GM21723 (cell line): ENCODE results near the gene IBSP.

Source experiments
- ATAC-seq: cut with Tn5 transposase; IDR thresholded peaks from one replicate; pipeline ENCODE4 v1.9.1; 2021; ENCODE audit warnings: mild to moderate bottlenecking, moderate library complexity; ENCODE audit not compliant: unreplicated experiment

IBSP gene

DNA sequence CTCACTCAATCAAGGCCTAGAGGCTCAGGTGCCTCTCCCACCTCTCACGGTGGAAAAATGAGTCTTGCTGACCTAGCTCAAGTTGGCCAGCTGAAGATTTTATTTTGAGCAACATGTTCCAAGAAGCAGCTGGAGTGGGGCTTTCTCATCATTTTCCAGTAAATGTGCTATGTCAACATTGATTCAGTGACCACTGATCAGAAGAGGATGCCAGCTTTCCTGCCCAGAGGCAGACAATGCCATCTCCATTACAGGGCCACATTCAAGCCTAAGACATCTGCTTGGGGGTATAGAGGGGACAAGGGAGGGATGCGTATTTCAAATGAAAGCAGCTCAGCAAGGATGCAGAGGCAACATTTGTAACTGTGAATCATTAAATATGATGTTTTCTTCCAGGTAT, 36.4 kb downstream of the IBSP start:
- ATAC-seq: no peak

DNA sequence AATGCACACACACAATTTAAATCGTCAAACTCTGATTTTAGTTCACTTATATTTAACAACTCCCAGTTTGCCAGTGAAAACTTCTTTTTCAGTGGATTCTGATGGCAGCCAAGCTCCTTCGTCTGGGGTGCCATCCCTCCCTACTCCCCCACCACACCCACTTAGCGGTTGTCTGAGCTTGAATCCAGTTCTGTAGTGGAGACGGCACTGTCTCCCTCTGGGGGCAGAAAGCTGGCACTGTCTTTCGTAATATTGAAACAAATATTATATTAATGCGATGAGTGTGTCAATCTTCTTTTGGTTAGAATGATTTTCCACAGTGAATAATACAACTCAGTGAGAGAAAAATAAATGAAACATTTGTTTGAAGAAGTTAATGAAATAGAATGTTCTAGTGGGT, 38.9 kb downstream of the IBSP start:
- no peak for ATAC-seq

DNA sequence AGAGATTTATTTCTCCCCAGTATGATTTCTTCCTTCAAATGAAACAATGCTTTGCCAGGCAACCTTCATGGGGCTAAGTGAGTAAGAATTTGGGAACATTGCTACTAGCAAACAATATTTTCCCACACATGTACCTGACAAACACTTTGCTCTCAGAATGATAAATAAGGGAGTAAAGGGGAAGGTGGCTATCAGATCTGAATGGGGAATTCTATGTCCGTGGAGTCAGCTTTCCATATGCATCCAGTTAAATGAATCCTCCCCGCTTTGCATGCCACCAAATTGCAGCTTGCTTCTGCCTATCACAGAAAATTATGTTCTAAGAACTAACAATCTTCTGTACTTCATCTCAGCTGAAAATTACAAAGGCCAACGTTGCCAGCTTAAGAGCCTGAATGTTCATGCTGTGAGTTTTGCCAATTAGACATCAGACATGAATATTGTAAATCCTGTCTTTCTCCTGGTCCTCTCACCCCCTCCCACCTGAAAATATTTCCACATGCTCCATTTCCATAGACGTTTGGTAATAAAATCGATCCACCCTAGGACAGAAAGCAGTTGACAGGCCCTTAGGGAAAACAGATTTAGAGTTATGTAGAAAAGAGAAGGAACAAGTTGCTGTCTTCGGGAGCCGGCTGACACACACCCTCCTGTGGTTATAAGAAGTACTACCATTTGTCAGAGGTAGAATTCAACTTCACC, 39.7 kb downstream of the IBSP start:
- peak; percentile 82 for ATAC-seq

DNA sequence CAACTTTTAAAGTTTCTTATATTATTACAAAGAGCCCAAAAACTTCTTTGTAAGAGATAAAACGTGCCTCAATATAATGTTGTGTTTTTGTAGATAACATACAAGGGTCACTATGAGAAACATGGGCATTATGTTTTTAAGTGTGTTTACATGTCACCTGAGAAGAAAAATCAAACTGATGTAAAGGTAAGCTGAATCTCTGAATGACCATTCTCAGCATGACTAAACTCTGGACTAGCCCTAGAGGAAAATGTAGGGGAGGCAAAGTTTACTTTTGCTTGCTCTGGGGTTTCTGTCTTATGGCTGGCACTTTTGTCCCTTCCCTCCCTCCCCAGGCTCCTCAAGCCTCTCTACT, 40.2 kb downstream of the IBSP start:
- no peak for ATAC-seq

DNA sequence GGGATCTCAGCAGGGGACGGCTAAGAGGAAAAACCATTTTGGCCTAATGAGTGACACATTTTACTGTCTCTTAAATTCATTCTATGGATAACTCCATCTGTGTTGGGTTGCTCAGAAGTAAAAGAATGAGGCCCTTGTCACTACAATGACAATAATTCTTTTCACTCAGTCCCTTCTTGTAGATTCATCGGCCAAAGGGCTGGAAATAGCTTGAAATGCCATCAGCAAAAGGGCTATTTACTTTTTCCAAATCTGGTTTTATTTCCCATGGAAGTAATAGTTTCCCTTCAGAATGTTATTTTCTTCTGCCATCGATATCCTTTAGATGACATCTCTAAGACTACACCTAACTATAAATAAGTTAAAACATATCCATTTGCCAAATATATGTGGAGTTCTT, 40.8 kb downstream of the IBSP start:
- ATAC-seq: no peak

DNA sequence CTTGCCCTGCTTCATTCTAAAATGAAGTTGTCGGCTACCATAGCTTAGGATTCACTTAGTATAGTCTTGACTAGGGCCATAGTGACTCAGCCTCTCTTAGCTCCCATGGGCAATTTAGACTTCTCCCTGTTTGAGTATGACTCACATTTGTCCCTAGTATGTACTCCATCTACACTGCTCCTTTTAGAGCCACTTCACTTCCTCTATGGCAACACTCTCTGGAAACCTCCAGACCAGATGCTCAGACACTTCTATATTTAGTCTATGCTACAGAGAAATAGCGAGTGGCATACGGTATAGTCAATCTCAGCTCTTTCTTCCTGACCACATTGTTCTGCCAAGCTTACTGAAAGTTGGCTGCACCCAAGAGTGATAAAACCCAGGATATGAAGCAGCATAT, 44.6 kb downstream of the IBSP start:
- no peak for ATAC-seq

DNA sequence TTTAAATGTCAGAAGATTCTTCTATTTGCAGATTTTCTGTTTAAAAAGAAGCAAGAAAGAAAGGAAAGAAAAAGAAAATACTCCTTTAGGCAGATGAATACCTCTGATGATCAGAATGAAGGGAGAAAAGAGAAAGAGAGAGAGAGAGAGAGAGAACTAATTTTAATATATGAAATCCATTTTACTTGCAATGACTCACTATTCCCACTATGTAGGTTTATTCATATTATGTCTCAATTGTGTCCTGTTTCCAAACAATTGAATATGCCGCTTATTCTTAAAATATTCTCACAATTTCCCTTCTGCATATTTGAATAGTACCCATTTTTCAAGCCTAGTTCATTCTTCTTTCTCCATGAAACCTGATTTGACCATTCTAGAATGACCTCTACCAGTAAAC, 45.1 kb downstream of the IBSP start:
- ATAC-seq: no peak

DNA sequence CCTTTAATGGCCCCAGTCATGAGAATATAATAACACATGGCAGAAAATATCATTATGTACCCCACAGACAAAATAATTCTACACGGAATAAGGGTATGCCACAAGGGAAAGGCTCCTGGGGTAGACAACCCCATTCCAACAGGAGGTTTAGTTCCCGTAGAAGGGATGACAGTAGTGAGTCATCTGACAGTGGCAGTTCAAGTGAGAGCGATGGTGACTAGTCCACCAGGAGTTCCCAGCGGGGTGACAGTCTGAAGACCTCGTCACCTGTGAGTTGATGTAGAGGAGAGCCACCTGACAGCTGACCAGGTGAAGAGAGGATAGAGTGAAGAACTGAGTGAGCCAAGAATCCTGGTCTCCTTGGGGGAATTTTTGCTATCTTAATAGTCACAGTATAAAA, 46.9 kb downstream of the IBSP start:
- no peak for ATAC-seq

DNA sequence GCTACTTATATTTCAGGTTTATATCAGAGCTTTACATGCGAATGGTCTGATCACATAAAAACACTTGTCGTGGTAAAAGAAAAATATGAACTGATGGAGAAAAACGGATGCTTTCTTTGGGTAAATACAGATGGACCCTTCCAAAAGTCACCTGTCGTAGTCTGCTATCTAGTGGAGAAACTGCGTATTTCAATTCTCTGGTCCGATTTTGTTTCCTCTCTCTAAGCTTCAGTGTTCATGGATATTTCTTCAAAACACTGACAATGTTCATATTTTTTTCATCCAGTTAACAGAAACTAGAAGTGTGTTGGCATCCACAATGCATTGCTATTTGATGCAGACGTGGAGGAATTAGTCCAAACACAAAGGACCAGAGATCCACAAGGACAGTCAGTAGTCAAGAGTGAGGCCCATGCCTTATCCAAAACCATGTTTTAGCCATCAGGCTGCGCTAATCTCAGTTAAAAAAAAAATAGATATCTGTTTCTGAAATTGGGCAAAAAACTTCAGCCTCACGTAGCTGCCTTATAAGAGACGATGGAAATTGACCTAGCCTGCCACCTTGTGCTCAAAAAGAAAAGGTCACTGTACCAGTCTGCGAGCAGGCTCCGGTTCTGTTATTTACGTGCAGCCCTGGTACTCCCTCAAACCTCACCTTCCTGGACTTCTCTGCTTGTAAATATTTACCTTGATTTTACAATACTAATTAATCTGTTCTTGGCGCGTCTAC, 49.4 kb downstream of the IBSP start:
- ATAC-seq: peak; percentile 92

DNA sequence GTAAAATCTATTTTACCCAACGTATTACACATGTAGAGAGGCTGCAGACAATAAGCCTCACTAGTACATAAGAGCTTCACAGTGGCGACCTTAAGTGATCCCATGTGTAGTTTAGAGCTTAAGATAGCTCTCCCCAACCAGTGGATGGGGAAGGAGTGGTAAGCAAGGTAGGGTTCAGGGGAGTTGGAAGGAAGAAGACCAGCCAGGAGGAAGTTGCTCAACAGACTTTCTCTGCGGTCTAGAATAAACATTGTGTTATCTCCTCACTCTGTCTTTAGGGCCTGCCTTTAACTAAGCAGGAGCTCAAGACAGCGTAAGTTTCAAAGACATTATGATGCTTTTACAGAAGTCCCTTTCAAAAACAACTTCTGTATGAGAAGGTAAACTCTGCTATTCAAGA, 50.3 kb downstream of the IBSP start:
- ATAC-seq: no peak

DNA sequence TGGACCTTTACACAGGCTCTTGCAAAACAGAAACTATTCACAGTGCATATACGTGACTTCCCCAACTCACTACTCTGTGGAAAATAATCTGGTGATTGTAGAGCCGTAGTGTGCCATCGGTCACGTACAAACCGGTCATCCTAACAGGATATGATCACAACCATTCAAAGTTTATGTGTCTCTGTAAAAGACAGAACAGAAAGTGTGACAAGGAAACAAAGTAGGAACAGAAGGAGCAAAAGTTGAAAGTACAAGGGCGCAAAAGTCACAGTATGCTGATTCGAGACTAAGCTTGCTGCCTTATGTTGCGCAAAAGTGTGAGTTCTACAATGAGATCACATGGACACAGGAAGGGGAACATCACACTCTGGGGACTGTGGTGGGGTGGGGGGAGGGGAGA, 52.0 kb downstream of the IBSP start:
- ATAC-seq: no peak

DNA sequence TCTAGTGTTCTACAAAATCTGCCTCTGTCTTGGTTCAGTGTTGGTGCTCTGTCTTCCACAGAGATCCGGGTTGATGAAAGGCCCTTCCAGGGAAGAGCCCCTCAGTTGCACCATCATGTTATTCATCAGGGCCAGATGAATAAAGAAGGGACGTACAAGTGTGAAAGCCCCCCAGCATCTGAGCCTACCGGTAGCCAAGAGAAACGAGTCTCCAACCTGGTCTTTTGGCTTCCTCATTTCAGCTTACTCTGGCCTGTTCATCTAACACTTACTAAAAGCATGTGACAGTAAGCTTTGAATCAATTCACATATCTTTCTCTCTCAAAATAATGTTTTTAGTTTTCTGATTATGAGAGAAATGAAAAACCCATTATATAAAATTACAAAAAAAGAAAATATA, 52.6 kb downstream of the IBSP start:
- ATAC-seq: no peak

DNA sequence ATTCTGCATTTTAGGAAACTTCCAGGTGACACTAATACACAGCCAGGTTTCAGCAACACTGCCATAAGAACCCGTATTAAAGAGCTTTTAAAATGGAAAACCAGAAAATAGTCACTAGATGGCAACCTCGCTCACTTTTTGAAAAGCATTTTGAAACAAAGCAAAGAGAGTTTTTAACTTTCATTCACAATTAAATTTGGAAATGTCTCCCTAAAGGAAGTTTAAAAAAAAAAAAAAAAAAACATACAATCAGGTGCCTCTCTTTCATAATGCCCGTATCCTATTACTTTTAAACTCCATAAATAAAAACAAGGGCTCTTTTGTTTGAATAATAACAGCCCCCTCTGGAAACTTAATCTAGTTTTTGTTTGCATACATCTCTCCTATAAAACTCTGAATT, 53.8 kb downstream of the IBSP start:
- no peak for ATAC-seq

DNA sequence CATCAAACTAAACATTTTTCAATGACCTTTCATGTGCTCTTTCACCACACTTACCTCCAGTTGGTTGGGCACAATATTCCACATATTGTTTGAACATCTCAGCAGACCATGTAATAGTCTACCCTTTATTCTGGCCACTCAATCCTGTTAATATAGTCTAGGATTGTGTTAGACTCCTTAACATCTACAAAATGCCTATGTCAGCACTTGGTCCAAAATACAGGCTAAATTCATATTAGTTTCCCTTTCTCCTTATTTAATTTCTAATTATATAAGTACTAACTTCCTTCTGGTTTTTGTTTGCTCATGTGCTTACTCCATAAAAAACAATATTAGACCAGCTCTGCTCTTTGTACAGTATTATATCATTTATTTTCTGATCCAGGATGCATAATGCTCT, 54.5 kb downstream of the IBSP start:
- ATAC-seq: no peak

DNA sequence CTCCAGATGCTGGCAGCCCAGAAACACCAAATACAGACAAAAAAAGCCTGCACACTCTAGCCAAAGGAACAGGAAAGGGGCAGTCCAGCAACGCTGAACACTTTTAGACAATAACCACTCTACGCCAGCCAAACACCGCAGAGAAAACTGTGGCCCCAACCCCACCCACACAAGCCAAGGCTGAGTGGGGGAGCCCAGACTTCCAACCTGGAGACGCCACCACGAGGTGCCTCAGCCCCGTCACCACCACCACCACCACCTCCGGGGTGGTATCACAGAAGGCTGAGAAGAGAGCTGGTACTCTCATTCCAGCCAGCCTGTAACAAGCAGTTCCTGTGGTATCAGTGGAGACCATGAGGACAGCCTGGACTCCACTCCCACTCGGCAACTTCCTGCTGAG, 56.2 kb downstream of the IBSP start:
- no peak for ATAC-seq

DNA sequence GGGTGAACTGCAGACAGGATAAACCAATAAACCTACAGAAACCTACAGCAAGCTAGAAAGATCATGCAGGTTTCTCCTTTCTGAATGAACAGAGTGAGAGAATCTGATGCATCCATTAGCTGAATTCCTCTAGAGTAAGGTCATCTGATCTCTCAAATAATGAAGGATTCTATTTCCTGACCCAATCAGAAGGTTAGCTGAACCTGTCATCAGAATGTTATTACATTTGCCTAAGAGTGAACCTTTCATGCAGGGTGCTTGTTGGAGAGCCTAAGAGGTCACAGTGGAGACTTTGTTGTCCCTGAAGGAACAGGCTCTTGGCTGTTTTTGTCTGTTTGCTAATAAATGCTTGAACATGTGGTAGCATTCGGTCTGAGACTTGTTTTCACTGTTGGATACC, 57.5 kb downstream of the IBSP start:
- ATAC-seq: no peak

DNA sequence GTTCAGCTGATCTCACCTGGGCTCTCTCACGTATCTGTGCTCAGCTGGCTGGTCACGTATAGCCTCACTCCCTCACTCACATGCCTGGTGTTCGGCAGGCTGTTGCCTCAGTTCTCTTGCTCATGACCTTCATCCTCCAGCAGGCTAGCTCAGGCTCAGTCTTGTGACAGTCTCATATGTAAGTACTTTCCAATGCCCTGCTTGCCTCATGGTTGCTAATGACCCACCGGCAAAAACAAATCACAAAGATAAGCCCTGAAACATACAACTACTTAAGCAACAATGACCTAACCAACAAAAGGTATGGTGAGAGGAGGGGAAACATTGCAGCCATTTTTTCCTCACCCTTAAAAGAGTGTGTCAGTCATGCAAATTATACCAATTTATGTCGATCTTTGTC, 58.4 kb downstream of the IBSP start:
- ATAC-seq: no peak
